A673 (cell line): ENCODE measurements around the gene CDC42EP5. TPM values are rescaled to one million over a fixed set of nuclear protein-coding genes. Genes with fewer than 3 reads are reported as not detected.
A peak's percentile ranks its signal among the peaks of the same experiment; 100 is the strongest.

Experiments used
- BruUV-seq: library from RNA; stranded (reverse); fragments of 400-500 nt; replicated peaks from 2 replicates; lab custom pipeline; 2021; lab: Mats Ljungman, UMichigan
- CTCF ChIA-PET: fragments of 300-600 bp; sonication (Branson Sonifier 250); formaldehyde crosslinking; loops from one replicate; lab custom pipeline; 2022; ENCODE audit warnings: antibody characterized with exemption; lab: Charles Lee
- POLR2A ChIA-PET: fragments of 300-600 bp; sonication (Branson Sonifier 250); formaldehyde crosslinking; loops from one replicate; lab custom pipeline; 2022; ENCODE audit warnings: antibody characterized with exemption; ENCODE audit not compliant: low non-redundant PET; lab: Charles Lee
- DNase-seq: peaks from one replicate; pipeline ENCODE4 v3.0.0-alpha.2; 2015; ENCODE audit warnings: low spot score
- H3K27ac ChIP-seq: fragments of 200-600 bp; sonication (generic); 2 replicates; pipeline ENCODE4 v1.5.1; 2016; ENCODE audit warnings: mixed run types, low read depth, mild to moderate bottlenecking, mixed read lengths, antibody characterized with exemption, low read length; ENCODE audit not compliant: poor library complexity, severe bottlenecking
- H3K27me3 ChIP-seq: fragments of 200-600 bp; sonication (generic); replicated peaks from 2 replicates; pipeline ENCODE4 v1.6.1; 2017; ENCODE audit warnings: mixed run types, low read depth, mild to moderate bottlenecking, mixed read lengths, antibody characterized with exemption, low read length; ENCODE audit not compliant: insufficient read depth, poor library complexity
- H3K36me3 ChIP-seq: fragments of 200-600 bp; sonication (generic); 2 replicates; pipeline ENCODE4 v1.6.1; 2016; ENCODE audit warnings: mixed run types, mild to moderate bottlenecking, mixed read lengths, antibody characterized with exemption, low read length; ENCODE audit not compliant: insufficient read depth, poor library complexity, severe bottlenecking
- H3K4me1 ChIP-seq: fragments of 200-600 bp; sonication (generic); 2 replicates; pipeline ENCODE4 v1.6.1; 2017; ENCODE audit warnings: mixed run types, mild to moderate bottlenecking, mixed read lengths, antibody characterized with exemption, low read length; ENCODE audit not compliant: insufficient read depth, poor library complexity, severe bottlenecking
- H3K4me3 ChIP-seq: fragments of 200-600 bp; sonication (generic); 2 replicates; pipeline ENCODE4 v1.5.1; 2016; ENCODE audit warnings: low read depth, mixed run types, mild to moderate bottlenecking, mixed read lengths, low read length; ENCODE audit not compliant: poor library complexity, severe bottlenecking
- H3K9me3 ChIP-seq: fragments of 200-600 bp; sonication (generic); 2 replicates; pipeline ENCODE4 v1.6.1; 2016; ENCODE audit warnings: mixed run types, low read depth, mild to moderate bottlenecking, mixed read lengths, antibody characterized with exemption, low read length; ENCODE audit not compliant: poor library complexity, severe bottlenecking
- CTCF ChIP-seq: fragments of 300-800, 200-600 bp; sonication (generic); conservative IDR thresholded peaks from 2 replicates; pipeline ENCODE4 v1.5.1; 2017; ENCODE audit warnings: low read depth, mild to moderate bottlenecking, antibody characterized with exemption, low read length, moderate library complexity, mixed read lengths
- EZH2 ChIP-seq: fragments of 200-600 bp; sonication (generic); IDR thresholded peaks from 2 replicates; pipeline ENCODE4 v1.6.1; 2017; ENCODE audit warnings: borderline replicate concordance, low read depth, mild to moderate bottlenecking, mixed read lengths, antibody characterized with exemption, low read length; ENCODE audit not compliant: poor library complexity, severe bottlenecking
- intact Hi-C: fragments of 100-400 bp; cut with micrococcal nuclease; formaldehyde crosslinking; loops from one replicate; pipeline ENCODE4 v1.10.0; 2022; ENCODE audit not compliant: unreplicated experiment
- total RNA-seq: library from RNA; stranded (reverse); gene quantifications from 2 replicates; pipeline ENCODE4 v1.2.3, GENCODE V29; 2021

Gene CDC42EP5
- total RNA-seq, 1 experiment from 2014 or later: 111 TPM

DNA sequence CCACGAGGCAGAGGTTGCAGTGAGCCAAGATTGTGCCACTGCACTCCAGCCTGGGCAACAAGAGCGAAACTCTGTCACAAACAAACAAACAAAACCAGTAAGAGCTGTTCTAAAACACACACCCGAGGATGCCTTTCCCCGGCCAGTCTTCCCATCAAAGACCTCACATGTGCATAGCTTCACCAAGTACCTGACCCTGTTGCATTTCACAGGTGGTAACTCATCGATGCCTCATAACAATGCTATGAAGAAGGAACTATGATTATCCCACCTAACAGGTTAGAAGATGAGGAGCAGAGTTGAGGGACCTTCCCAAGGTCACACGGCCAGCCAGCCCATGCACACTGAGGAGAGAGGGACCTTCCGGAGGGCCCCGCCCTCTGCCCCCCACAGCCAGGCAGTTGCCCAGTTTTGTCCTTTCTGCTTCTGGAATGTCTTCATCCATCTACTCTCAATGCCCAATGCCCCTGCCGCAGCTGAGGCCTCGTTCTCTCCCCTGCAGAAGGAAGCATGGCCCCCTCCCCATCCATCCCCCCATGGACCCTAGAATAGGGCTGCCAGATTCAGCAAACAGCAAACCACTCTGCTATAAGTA lies 40.9 kb downstream of the CDC42EP5 start:
- intact Hi-C loops: no loop called here
- Histone ChIP-seq H3K27ac (no peak overlapping the region), H3K4me3 (no peak overlapping the region), H3K4me1 (peaks cover 16% of the 10 kb centered on the region), H3K9me3 (no peaks in the 10 kb centered on the region), H3K27me3 (peaks cover 4% of the 10 kb centered on the region), H3K36me3 (no peaks in the 10 kb centered on the region)
- TF ChIP-seq CTCF: no peak
- TF ChIP-seq EZH2: no peak
- ChIA-PET POLR2A (no interaction called here), CTCF (no interaction called here)
- BruUV-seq: no TSS peak
- DNase-seq: no peak

DNA sequence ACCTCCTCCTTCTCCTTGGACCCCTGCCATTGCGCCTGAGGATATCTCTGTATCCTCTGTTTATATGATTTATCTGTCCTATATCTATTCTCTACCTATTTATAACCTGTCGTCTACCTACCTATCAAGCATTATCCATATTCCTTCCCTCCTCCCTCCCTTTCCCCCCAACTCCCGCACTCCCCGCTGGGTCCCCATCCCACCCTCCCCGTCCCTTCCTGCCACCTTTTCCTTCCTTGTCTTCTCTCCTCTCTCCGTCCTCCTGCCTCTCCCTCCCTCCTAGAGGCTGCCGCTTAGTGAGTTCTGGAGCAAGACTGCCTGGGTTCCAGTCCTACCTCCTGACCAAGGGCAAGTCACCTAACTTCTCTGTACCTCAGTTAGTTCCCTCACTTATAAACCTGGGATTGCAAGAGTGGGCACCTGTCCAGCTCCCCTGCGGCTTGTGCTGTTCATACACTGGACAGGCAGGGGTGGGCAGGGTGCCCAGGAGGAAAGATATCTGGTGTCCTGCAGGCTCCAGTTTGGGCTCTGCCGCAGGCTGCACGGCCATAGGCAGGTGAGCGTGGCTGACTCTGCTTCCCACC lies 41.7 kb downstream of the CDC42EP5 start:
- CTCF ChIA-PET: no interaction called here
- peak overlapping the region; percentile 47 for H3K4me3 ChIP-seq
- no peak for DNase-seq
- POLR2A ChIA-PET: interaction anchor here (0.5 kb wide), 1 partner anchor 53 kb away, joined by 20 read pairs; no protein-coding TSS in a partner anchor
- intact Hi-C loops: no loop called here
- no peak for TF ChIP-seq CTCF
- TF ChIP-seq EZH2: no peak
- BruUV-seq: no TSS peak
- H3K4me1 ChIP-seq: peaks cover 16% of the 10 kb centered on the region
- H3K9me3 ChIP-seq: no peaks in the 10 kb centered on the region
- H3K27ac ChIP-seq: no peak overlapping the region
- no peaks in the 10 kb centered on the region for H3K36me3 ChIP-seq
- peaks cover 4% of the 10 kb centered on the region for H3K27me3 ChIP-seq

GRCh38 chr19:54430306-54431254 lies 42.5 kb downstream of the CDC42EP5 start:
- TF ChIP-seq EZH2 (no peak), CTCF (peak; percentile 54)
- H3K36me3 ChIP-seq: no peaks in the 10 kb centered on the region
- H3K27me3 ChIP-seq: peaks cover 4% of the 10 kb centered on the region
- peaks cover 16% of the 10 kb centered on the region for H3K4me1 ChIP-seq
- H3K9me3 ChIP-seq: no peaks in the 10 kb centered on the region
- no TSS peak for BruUV-seq
- DNase-seq: peak; percentile 81
- peak overlapping the region; percentile 47 for H3K4me3 ChIP-seq
- intact Hi-C loops: no loop called here
- ChIA-PET CTCF (interaction anchor here (0.6 kb wide), 4 partner anchors 8 to 637 kb away, joined by 4 to 13 read pairs (median 8); no protein-coding TSS in a partner anchor), POLR2A (interaction anchor here (0.5 to 0.6 kb wide), 2 partner anchors 10 to 54 kb away, joined by 13 to 20 read pairs; no protein-coding TSS in a partner anchor)
- no peak overlapping the region for H3K27ac ChIP-seq
